ENCODE data around the gene JMY. TPM values are rescaled to one million over a fixed set of nuclear protein-coding genes. Genes with fewer than 3 reads are reported as not detected.
"Not testable (repeated sequence)": the region's sequence is repeated elsewhere in the genome, so short reads cannot be mapped to it uniquely, and the experiment has no call there.

Gene JMY
- total and polyA plus RNA-seq, 2 donors from 2014 or later, result 3.8 to 17.5 TPM

DNA sequence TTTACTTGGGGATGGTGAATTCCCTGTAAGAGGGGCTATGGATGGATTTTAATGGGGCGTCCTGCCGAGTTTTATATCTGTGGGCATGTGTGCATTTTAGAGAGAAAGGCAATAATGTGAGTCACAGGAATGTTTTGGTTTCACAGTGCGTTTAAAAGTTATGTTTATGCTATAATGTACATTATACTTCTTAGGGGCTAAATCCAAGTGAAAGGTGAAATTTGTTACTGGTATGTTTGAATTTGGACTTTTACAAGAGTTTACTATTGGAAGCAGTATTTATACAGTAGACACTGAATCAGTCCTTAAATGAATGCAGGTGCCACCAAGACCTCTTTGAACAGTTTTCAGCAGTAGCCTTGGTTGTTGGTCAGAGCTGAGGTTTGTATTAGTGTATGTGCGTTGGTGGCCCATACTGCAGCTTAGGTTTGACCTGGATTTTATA is 5.6 kb downstream of the JMY start:
- FAIRE-seq, result no peak
- intact Hi-C loops (cut with DNase I), result no loop called here

DNA sequence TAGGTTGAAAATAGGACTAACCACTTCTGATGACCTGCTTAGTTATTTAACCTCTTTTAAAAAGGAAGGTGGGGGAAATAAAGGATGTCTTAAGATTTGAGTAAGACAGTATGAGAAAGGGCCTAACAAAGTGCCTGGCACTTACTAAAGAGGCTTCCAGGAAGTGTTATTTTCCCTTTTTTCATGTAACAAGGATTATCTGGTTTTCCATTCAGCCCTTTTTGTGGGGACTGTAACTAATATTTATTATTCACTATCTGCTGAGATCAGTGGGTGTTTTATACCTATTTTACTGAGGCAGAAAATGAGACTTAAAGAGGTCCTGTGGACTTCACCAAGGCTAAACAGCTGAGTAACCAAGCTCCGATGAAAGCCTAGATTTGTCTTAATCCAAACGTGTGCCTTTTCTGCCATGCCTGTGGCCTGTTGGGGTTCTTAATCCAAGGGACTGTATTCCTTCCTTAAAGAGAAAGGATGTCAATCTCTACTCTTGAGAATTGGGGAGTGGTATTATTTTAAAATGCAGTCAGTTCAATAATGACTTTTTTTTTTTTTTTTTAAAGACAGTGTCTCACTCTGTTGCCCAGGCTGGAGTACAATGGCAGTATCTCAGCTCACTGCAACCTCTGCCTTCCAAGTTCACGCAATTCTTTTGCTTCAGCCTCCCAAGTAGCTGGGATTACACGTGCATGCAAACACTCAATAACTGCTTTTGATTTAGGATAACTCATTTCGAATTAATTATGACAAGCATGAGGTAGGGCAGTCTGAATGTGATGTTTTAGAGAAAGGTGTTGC is 6.5 kb downstream of the JMY start:
- peaks cover 0 to 11% (median 9%) of the 10 kb centered on the region in 3 donors for H3K4me1 ChIP-seq (ENCODE audit: control insufficient read depth in 2 of 3, insufficient read depth in 2 of 3, low read depth in 1 of 3, low read length in 3 of 3)
- FAIRE-seq, result no peak
- TF ChIP-seq, protein P1, sequence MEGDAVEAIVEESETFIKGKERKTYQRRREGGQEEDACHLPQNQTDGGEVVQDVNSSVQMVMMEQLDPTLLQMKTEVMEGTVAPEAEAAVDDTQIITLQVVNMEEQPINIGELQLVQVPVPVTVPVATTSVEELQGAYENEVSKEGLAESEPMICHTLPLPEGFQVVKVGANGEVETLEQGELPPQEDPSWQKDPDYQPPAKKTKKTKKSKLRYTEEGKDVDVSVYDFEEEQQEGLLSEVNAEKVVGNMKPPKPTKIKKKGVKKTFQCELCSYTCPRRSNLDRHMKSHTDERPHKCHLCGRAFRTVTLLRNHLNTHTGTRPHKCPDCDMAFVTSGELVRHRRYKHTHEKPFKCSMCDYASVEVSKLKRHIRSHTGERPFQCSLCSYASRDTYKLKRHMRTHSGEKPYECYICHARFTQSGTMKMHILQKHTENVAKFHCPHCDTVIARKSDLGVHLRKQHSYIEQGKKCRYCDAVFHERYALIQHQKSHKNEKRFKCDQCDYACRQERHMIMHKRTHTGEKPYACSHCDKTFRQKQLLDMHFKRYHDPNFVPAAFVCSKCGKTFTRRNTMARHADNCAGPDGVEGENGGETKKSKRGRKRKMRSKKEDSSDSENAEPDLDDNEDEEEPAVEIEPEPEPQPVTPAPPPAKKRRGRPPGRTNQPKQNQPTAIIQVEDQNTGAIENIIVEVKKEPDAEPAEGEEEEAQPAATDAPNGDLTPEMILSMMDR (IDR thresholded peaks at IDR 0.05; ENCODE audit: borderline replicate concordance, extremely low read depth, insufficient read depth), result no peak

More for the DNA sequence above, 5.6 kb downstream of the JMY start:
- H3K4me1 ChIP-seq (ENCODE audit: control insufficient read depth in 2 of 3, insufficient read depth in 2 of 3, low read depth in 1 of 3, low read length in 3 of 3), result peaks cover 0 to 11% (median 9%) of the 10 kb centered on the region in 3 donors
- H3K9ac ChIP-seq (ENCODE audit: low read length in 3 of 3), result no peak overlapping the region
- no peaks in the 10 kb centered on the region for H3K27me3 ChIP-seq (ENCODE audit: control insufficient read depth, insufficient read depth, low read length)
- no peak for DNase-seq
- H3K36me3 ChIP-seq (ENCODE audit: control insufficient read depth in 2 of 3, insufficient read depth in 3 of 3, low read length in 3 of 3), result no peaks in the 10 kb centered on the region
- H3K4me3 ChIP-seq (ENCODE audit: low read length in 3 of 3), result no peak overlapping the region
- no peaks in the 10 kb centered on the region for H3K9me3 ChIP-seq (ENCODE audit: control insufficient read depth in 2 of 3, insufficient read depth in 1 of 3, low read length in 3 of 3)
- no peak overlapping the region for H3K27ac ChIP-seq (ENCODE audit: low read depth in 2 of 2, low read length in 2 of 2)
- TF ChIP-seq, protein P1 (IDR thresholded peaks at IDR 0.05; ENCODE audit: borderline replicate concordance, extremely low read depth, insufficient read depth), result no peak

DNA sequence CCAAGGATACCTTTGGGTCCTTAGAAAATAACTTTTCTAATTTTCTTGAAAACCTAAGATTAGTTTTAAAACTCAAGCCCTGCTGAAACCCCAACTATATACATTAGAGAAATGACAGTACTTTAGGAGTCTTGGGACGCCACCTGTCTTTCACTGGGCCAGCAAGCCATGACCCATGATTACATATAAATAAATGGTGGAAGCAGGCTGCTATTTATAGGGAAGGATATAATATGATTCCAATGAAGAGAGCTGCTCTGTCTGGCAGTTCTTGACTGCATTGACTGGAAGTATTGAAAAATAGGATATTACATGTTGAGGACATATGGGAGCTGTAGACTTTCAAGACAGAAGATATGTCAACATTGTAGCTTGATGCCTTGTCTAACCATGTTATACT is 7.3 kb downstream of the JMY start:
- intact Hi-C loops (cut with DNase I), result no loop called here
- DNase-seq (no peak), FAIRE-seq (no peak)
- Histone ChIP-seq H3K4me3 (ENCODE audit: low read length in 3 of 3) (no peak overlapping the region), H3K4me1 (ENCODE audit: control insufficient read depth in 2 of 3, insufficient read depth in 2 of 3, low read depth in 1 of 3, low read length in 3 of 3) (peaks cover 0 to 11% (median 9%) of the 10 kb centered on the region in 3 donors), H3K9ac (ENCODE audit: low read length in 3 of 3) (no peak overlapping the region), H3K27ac (ENCODE audit: low read depth in 2 of 2, low read length in 2 of 2) (no peak overlapping the region), H3K36me3 (ENCODE audit: control insufficient read depth in 2 of 3, insufficient read depth in 3 of 3, low read length in 3 of 3) (no peaks in the 10 kb centered on the region), H3K27me3 (ENCODE audit: control insufficient read depth, insufficient read depth, low read length) (no peaks in the 10 kb centered on the region), H3K9me3 (ENCODE audit: control insufficient read depth in 2 of 3, insufficient read depth in 1 of 3, low read length in 3 of 3) (no peaks in the 10 kb centered on the region)
- TF ChIP-seq, protein P1 (IDR thresholded peaks at IDR 0.05; ENCODE audit: borderline replicate concordance, extremely low read depth, insufficient read depth), result no peak

More for the DNA sequence above, 6.5 kb downstream of the JMY start:
- no peak for DNase-seq
- no peak overlapping the region for H3K9ac ChIP-seq (ENCODE audit: low read length in 3 of 3)
- no peak overlapping the region for H3K4me3 ChIP-seq (ENCODE audit: low read length in 3 of 3)
- H3K36me3 ChIP-seq (ENCODE audit: control insufficient read depth in 2 of 3, insufficient read depth in 3 of 3, low read length in 3 of 3), result no peaks in the 10 kb centered on the region
- intact Hi-C loops (cut with DNase I), result no loop called here
- H3K27ac ChIP-seq (ENCODE audit: low read depth in 2 of 2, low read length in 2 of 2), result no peak overlapping the region
- H3K9me3 ChIP-seq (ENCODE audit: control insufficient read depth in 2 of 3, insufficient read depth in 1 of 3, low read length in 3 of 3), result no peaks in the 10 kb centered on the region
- no peaks in the 10 kb centered on the region for H3K27me3 ChIP-seq (ENCODE audit: control insufficient read depth, insufficient read depth, low read length)

DNA sequence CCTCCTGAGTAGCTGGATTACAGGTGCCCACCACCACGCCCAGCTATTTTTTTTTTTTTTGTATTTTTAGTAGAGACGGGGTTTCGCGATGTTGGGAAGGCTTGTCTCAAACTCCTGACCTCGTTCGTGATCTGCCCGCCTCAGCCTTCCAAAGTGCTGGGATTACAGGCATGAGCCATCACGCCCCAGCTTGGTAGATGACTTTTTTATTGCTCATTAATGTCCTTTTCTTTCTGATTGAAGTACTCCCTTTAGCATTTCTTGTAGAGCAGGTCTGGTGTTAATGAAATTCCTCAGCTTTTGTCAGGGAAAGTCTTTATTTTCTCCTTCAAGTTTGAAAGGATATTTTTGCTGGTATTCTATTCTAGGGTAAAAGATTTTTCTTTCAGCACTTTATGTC is 18.1 kb downstream of the JMY start:
- H3K4me3 ChIP-seq (ENCODE audit: low read length in 3 of 3); H3K36me3 ChIP-seq (ENCODE audit: control insufficient read depth in 2 of 3, insufficient read depth in 3 of 3, low read length in 3 of 3); FAIRE-seq; H3K9me3 ChIP-seq (ENCODE audit: control insufficient read depth in 2 of 3, insufficient read depth in 1 of 3, low read length in 3 of 3); H3K27me3 ChIP-seq (ENCODE audit: control insufficient read depth, insufficient read depth, low read length); H3K27ac ChIP-seq (ENCODE audit: low read depth in 2 of 2, low read length in 2 of 2); H3K4me1 ChIP-seq (ENCODE audit: control insufficient read depth in 2 of 3, insufficient read depth in 2 of 3, low read depth in 1 of 3, low read length in 3 of 3); intact Hi-C loops (cut with DNase I); H3K9ac ChIP-seq (ENCODE audit: low read length in 3 of 3): not testable (repeated sequence)
- peak in 1 of 5 donors; percentile 24 for DNase-seq

All from kidney (tissue), 14 donors.